Pulmonary artery endothelial cell (primary cell): ENCODE measurements around the gene MIEF2. TPM values are rescaled to one million over a fixed set of nuclear protein-coding genes. Genes with fewer than 3 reads are reported as not detected.

Experiments used
- DNase-seq: peaks from one replicate; pipeline ENCODE4 v3.0.0-alpha.2; 2011; ENCODE audit warnings: low read depth, low spot score
- total RNA-seq: library from RNA; depleted of rRNA; stranded (reverse); fragments of >200 nt; gene quantifications from 2 replicates; pipeline ENCODE4 v1.2.3, GENCODE V29; 2014

Gene MIEF2
- total RNA-seq, 1 donor from 2014 or later: 10.6 TPM

DNA sequence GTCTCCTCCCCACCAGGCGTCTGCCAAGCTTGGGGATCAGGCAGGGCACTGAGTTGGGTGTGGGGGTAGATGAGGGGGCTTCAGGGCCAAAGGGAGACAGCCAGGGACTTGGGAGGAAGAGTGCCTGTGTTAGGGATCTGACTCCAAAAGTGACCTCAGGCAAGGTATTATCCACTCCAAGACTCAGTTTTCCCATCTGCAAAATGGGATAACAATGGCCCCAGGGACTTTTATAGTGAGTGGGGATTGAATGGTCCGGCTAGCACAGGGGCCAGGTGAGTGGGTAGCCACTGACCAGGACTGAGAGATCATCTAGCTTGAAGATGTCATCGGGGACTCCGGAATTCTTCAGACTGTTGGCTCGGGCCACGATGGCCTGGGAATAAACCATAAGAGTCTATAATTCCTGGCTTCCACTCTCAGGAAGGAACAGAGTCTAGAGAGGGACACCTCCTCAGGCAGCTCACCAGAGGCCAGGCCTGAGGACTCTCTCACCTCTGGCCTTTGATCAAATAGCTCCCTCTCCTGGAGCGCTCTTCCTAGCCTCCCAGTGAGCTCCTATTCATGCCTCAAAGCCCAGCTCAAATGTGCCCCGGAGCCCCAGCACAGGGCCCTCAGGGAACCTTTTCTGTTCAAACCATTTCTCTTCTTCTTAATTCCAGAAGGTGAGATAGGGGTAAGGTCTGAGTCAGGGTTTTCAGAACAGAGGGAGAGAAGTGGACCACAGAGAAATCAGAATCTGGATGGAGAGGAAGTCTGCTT lies 5.4 kb upstream of the MIEF2 start:
- DNase-seq: no peak

DNA sequence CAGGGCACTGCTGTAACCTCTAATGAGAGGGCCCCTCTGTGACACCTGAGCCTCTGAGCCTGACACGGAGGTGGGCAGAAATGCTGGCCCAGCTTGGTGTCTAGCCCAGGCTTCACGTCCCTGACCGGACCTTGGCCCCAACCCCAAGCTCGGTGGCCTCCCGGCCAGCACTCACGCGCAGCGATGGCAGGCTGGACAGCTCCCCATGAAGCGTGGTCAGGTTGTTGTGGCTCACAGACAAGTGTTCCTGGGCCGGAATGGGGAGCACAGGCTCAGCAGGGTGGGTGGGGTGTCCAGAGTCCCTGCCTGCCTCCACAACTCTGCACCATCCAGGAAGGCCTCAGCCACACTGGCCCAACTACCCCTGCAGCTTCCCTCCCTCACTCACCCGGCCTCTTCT lies 4.1 kb upstream of the MIEF2 start:
- no peak for DNase-seq

DNA sequence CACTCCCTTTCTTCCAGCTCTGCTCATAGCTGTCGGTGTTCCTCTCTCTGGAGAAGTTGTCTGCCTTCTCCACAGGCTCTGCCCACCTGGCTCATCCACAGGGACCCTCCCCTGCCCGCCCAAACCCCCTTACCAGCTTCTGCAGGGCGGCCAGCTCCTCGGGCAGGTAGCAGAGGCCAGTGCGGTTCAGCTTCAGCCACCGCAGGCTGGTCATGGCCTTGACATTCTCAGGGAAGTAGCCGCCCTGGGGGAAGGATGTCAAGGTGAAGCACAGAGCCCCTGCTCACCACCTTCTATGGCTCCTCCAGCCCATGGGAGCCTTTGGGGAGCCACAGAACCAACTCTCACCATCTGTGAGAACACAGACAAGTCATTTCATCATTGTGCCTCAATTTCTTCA lies 3.7 kb upstream of the MIEF2 start:
- no peak for DNase-seq

DNA sequence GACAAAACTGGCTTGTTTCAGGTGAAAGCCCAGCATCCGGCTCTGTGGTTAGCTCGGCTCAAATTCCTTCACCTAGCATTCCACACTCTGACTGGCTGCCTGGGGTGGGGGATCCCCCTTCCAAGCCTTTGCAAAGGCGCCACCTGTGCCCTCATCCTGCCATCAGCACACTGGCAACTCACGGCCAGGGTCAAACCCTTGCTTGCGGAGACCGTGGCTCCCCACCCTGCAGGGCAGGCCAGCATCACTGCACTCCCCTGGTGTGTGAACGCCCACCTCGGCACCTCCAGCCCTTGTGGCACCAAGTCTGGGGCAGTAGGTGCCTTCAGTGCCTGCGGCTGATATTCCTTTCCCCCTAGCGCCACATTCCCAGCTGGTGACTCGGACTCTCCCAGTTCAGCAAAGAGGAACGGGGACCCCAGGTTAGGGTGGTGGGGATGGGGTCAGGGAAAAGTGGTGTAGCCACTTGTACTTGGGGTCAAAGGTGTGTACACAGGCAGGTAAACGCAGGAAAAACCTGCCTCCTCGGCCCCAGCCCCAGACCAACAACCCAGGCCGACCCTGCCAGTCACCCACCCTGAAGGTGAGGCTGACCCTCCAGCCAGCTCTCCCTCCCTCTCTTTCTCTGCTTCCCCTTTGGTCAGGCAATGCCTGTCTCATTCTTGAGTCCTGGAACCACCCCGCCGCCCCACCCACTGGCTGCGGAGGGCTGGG lies 3.0 kb upstream of the MIEF2 start:
- no peak for DNase-seq

DNA sequence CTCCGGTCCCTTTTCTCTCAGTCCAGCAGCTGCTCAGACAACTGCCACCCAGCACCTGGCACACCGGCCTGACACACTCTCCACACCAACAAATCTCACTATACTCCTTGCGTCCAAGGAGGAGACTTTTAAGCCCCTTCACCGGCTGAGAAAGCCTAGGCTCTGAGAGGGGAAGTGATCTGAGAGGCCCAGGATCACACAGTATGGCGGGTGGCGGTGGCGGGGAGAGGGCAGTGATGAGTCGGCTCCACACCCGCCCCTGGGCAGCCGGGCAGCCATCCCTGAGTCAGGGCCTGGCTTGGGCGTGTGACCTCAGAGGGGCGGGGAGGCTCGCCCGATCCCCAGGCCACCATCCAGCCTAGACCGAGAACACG lies 2.5 kb upstream of the MIEF2 start:
- DNase-seq: no peak

DNA sequence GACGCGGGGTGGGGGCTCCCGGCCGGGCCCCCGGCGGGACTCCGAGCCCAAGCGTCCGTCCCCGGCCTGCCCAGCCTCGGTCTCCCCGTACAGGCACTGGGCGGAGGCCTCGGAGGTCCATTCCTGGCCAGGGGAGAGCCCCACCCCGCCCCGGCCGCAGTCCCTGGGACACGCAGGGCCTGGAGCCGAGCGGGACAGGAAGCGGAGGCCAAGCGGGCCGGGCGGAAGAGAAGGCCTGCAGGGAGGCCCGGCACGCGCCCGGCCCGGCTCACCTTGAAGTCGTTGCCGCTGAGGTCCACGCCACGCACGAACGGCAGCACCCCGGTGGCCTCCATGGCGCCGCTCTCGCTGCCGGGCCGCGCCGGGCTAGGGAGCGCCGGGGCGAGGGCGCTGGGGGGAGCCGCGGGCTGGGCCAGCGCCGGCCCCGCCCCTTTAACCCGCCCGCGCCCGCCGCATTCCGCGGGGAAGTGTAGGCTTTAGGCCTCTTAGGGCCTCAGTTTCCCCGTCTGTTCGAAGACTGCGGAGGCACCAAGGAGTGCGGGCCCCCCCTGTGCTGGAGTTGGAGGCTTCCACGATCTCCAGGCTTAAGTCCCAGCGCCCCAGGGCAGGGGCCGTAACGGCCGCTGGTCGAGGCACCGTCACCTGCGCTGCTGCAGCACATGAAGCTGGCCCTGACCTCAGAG lies 2.0 kb upstream of the MIEF2 start, which contains the start of gene FLII:
Gene FLII, minus strand, starts transcription at position 383 of the 683 bp plus-strand sequence. Its CDS starts 48 bp downstream, at position 335.
- no peak for DNase-seq

DNA sequence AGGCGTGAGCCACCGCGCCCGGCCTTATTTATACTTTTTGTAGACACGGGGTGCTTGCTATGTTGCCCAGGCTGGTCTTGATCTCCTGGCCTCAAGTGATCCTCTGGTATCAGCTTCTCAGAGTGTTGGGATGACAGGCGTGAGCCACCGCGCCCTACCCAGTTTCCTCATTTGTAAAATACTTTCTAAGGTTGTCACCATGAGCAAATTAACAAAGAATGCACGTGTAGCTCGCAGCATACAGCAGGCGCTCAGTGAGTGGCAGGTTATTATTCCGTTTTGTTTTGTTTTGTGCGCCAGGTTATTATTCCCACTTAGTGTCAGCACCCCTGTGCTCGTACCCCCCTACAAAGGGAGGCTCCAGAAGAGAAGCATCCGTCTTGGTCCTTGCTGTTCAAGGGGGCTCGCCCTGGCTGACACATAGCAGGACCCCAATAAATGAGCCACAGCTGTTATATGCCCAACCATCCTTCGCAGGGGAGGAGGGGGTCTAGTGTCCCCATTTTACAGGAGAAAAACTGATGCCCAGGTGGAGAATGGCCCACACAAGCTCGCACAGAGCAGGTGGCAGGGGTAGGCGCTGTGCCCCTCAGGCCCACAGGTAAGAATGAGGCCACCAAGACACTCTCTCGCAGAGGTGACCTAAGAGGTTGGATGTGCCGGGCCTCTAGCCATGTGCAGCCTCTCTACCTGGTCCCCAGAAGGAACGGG lies 686 bp upstream of the MIEF2 start:
- no peak for DNase-seq

DNA sequence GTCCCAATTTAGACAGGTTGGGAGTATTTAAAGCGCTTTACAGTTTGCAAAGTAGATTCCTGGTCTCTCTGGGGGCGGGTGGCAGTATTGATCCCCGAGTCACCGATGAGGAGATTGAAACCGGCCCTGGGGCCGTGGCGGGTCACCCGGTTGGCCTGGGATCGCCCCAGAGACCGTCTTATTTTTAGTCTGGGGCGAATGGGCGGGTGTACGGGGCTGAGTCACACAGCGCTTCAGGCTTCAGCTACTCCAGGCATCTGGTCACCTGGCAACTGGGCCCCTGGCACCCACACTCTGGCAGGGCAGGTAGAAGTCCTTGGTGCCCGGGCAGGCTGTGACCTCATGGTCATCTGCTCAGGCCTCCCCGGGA lies 669 bp downstream of the MIEF2 start:
- DNase-seq: no peak

DNA sequence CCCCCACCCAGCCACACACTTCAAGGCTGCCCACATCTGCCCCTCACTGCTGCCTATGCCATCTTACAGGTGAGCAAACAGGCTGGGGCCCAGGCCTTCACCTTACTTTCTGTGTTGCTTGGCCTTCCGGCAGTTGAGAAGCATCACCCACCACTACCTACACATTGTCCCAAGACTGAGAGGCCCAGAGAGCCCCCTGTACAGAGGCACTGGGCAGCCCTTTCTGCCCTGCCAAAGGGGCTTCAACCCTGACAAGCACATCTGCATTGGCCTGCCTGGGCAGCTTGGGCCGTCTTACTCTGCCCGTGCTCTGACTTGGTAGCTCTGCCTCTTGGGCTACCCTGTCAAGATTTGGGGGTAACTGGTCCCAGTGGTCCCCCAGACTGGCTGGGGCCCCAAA lies 1.2 kb downstream of the MIEF2 start:
- no peak for DNase-seq

DNA sequence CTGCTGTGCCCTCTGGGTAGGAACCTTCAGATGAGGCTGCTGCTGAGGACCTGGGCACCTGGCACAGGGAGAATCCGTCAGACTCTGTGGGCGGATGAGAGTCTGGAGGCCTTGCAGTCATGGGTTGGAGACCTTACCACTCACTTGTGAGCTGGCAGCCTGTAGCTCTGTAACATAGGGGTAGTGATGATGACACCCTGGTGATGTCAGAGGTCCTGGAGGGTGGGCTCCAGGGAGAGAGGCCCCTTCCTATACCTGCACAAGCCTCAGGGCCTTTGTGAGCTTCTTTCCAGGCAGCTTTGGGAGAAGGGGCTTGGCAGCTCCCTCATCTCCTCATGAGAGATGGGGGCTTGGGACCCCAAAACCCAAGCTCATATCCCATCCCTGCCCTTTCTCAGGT lies 1.6 kb downstream of the MIEF2 start:
- DNase-seq: no peak

DNA sequence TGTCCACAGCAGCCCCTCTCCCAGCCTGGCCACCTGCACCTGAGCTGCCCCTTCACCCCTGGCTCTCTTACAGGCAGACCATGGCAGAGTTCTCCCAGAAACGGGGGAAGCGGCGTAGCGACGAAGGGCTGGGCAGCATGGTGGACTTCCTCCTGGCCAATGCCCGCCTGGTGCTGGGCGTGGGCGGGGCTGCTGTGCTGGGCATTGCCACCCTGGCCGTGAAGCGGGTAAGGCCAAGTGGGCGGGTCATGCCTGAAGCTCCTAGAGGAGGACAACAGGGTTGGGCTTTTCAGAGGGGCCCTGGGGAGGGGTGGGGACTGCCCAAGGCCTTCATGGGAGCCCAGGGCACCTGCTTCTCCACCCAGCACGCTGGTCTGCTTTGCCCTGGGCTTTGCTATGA lies 2.2 kb downstream of the MIEF2 start:
- no peak for DNase-seq

DNA sequence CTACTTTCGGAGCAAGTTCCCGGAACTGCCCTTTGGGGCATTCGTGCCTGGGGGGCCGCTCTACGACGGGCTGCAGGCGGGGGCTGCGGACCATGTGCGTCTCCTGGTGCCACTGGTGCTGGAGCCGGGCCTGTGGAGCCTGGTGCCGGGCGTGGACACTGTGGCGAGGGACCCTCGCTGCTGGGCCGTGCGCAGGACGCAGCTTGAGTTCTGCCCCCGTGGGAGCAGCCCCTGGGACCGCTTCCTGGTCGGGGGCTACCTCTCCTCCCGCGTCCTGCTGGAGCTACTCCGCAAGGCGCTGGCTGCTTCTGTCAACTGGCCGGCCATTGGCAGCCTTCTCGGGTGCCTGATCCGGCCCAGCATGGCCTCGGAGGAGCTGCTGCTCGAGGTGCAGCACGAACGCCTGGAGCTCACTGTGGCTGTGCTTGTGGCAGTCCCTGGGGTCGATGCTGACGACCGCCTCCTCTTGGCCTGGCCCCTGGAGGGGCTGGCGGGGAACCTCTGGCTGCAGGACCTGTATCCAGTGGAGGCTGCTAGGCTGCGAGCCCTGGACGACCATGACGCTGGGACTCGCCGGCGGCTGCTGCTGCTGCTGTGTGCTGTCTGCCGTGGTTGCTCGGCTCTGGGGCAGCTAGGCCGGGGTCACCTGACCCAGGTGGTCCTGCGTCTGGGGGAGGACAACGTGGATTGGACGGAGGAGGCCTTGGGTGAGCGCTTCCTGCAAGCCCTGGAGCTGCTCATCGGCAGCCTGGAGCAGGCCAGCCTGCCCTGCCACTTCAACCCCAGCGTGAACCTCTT lies 3.6 kb downstream of the MIEF2 start:
- no peak for DNase-seq

DNA sequence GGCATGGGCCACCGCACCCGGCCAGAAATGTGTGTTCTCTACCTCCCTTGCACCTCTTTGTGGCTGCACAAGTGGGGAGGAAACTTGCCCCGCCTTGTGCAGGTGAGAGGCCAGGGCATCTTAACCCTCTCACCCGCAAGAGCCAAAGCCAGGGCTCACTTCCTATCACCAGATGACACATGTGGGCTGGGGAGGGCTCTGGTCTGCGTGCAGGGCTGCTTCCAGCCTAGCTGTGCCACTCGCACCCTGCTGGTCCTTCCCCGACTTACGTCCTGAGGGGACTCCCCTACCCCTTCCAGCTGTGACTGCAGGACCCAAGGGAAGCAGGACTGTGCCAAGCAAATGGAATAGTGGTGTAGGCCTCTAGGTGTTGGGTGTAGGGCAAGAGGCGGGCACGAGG lies 6.9 kb downstream of the MIEF2 start:
- no peak for DNase-seq

DNA sequence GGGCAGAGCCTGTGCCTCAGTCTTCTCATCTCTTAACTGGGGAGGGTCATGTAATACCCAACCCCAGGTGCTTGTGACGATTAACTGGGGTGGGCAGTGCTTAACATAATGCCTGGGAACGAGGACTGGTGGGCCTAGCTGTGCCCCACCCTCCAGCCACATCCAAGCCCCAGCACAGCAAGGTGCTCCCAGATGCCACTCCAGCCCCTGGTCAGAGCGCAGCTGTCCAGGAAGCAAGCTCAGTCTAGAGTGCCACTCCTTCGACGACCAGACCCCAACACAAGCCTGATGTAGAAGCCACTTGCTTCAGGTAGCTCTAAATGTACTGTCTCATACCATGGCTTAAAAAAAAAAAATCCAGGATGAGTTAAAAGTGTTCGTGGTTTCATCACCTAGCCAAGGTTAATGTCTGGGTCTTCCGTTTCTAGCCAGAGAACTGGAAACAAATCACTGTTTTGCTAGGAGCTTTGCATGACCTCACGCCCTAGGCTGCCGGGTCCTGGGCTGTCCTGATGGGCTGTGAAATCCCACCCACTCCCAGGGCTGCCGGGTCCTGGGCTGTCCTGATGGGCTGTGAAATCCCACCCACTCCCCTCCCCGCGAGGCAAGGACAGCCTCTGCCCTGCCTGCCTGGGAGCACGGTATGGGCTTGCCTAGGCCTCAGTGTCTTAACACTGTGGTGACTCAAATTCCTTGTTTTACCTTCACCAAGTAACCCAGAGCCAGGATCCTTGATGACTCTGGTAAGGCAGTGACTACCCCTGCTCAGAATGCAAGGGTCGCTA lies 7.7 kb downstream of the MIEF2 start:
- DNase-seq: no peak

DNA sequence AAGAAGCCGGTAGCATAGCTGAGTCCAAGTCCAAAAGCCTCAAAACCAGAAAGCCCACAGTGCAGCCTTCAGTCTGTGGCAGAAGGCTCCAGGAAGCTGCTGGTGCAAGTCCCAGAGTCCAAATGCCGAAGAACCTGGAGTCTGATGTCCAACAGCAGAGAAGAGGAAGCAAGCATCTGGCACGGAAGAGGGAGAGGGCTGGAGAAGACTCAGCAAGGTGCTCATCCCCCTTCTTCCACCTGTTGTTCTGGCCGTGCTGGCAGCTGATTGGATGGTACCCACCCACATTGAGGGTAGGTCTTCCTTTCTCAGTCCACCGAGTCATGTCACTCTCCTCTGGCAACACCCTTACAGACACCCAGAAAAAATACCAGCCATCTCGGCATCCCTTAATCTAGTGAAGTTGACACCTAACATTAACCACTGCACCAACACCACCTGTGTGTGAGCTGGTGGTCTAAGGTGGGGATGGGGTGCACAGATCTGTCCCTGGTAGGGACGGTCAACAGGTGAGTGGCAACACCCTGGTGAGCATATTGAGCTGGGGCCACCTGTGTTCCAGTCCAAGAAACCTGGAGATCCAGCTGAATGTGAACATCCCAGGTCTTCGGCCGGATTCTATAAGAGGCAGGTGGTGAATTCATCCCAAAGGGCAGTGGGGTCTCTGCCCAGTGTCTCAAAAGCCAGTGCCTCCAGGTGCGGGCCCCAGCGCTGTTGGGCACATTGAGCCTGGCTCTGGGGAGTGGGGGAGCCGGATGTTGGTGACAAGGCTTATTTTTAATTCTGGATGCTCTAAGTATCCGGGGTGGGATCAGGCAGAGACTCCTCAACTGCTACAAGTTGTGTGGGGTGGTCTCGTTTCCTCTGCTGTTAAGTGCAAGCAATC lies 9.8 kb downstream of the MIEF2 start:
- no peak for DNase-seq

DNA sequence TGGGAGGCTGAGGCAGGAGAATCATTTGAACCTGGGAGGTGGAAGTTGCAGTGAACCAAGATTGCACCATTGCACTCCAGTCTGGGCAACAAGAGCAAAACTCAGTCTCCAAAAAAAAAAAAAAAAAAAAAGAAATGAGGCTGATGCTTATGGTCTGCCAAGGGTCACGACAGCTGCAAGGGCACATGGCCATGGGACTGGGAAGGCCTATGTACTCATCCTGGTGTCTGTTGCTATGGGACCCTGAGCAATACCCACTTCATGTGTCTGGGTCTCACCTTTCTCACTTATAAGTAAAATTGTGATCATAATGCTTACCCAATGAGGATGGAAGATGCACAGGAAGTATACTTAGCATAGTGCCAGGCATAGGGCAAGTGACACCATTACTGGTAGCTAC lies 16.6 kb downstream of the MIEF2 start:
- no peak for DNase-seq

DNA sequence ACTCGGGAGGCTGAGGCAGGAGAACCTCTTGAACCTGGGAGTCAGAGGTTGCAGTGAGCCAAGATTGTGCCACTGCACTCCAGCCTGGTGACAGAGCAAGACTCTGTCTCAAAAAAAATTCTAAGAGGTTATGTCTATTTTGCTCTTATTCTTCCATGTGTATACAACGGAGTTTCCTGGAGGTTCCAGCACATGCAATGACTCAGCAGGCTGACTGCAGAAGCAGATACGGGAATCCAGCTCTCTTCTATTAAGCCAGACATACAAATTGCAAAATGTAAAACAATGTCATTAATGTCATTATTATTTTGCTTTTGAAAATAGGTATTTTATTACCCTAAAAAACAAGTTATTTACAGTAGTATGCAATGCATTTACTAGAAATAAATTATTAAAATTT lies 18.4 kb downstream of the MIEF2 start:
- no peak for DNase-seq

DNA sequence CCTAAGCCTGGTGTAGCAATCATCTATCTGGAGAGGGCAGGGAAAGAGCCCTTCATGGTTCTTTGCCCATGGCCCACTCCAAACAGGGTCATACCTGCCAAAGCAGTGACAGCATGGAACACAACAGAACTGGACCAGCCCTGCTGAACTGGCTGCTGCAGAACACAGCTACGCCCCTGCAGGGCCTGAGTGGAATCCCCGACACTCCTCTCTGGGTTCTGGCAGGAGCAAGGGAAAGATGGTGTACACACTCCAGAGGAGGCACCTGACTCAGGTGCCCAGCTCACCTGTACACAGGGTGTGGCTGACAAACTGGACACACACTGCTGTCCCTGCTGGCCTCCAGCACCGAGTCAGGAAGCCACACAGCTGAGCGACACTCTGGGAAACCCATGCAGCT lies 19.8 kb downstream of the MIEF2 start:
- DNase-seq: no peak

DNA sequence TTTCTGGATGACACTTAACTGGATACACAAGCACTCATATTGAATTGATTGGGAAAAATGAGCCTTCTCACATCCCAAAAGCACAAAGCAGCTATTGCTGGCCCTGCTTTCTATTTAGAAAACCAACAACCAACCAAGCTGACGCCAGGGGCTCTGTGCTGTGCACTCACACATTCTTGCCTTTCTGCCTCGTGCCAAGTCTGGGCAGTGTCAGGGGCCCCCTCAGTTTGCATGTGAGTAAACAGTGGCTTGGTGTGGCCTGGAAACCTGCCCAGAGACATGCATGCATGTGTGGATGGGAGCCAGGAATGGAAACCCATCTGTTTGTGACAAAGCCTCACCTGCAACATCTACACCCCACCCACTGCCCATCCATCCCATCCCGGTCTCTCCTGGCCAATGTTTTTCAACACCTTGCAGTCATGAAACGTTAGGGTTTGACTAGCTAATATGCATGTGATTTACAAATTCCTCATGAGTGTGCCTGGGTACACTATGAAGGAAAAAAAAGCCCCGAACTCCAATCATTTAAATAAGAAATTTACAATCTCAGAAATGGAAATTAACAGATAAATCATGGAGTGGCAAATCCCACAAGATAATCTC lies 20.4 kb downstream of the MIEF2 start:
- DNase-seq: no peak
